ENCODE results near the gene QRICH1.

- TF ChIP-seq, protein P1, sequence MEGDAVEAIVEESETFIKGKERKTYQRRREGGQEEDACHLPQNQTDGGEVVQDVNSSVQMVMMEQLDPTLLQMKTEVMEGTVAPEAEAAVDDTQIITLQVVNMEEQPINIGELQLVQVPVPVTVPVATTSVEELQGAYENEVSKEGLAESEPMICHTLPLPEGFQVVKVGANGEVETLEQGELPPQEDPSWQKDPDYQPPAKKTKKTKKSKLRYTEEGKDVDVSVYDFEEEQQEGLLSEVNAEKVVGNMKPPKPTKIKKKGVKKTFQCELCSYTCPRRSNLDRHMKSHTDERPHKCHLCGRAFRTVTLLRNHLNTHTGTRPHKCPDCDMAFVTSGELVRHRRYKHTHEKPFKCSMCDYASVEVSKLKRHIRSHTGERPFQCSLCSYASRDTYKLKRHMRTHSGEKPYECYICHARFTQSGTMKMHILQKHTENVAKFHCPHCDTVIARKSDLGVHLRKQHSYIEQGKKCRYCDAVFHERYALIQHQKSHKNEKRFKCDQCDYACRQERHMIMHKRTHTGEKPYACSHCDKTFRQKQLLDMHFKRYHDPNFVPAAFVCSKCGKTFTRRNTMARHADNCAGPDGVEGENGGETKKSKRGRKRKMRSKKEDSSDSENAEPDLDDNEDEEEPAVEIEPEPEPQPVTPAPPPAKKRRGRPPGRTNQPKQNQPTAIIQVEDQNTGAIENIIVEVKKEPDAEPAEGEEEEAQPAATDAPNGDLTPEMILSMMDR (conservative IDR thresholded peaks at IDR 0.05 in 1 of 2, IDR thresholded peaks at IDR 0.05 in 1 of 2; ENCODE audit: low read depth in 1 of 2, low read length in 2 of 2) = peak in 1 of 2 donors; percentile 2
- TF ChIP-seq EZH2 (IDR thresholded peaks at IDR 0.05; ENCODE audit: low read length, missing control alignments) = no peak
Measured at GRCh38 chr3:49124991-49125670, 31.3 kb upstream of the QRICH1 start.
